GM18867 (cell line): ENCODE data around the gene MFNG.
"Not testable (repeated sequence)": the region's sequence is repeated elsewhere in the genome, so short reads cannot be mapped to it uniquely, and the experiment has no call there.

Source experiments
- ATAC-seq: cut with Tn5 transposase; IDR thresholded peaks from one replicate; pipeline ENCODE4 v1.9.1; 2021; ENCODE audit warnings: mild to moderate bottlenecking, moderate library complexity; ENCODE audit not compliant: unreplicated experiment

Gene MFNG

DNA sequence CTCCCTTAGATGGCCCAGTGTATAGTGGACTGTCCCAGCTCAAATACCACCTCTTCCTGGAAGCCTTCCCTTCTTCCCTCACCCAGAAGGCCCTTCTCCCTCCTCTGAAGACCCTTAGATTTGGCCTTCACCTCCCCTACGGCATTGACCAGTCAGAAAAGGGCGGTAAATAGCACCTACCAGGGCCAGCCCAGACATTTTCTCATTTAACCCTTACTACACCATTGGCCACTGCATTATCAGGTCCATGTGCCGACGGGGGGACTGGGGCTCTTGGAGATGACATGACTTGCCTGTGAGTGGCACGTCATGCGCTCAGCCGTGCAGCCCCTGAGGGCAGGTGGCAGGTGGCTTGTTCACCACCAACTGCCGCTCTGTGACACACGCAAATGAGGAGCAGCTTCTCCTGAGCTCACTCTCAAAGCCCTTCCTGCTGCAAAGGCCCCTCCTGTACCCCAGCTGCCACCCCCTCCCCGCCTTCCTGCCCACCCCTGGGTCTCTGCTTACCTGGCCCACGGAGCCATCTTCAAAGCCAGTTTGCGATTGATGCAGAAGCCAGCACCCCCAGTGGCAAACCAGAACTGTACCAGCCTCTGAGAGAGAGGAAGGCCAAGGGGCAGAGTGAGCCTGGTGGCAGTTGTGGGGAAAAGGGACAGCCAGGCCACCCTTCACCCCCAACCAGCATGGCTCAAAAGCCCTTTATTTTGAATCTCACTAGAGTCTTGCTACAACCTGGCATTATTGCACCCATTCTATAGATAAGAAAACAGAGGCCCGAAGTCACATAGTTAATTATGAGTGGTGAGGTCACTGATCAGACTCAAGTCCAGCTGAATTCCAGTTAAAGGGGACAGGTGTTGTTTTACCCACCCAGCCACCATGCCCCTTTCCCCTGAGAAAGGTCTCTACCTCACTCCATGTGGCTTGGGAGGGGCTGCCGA lies 9.5 kb downstream of the MFNG start:
- no peak for ATAC-seq

GRCh38 chr22:37474447-37475090 lies 11.6 kb downstream of the MFNG start:
- no peak for ATAC-seq

DNA sequence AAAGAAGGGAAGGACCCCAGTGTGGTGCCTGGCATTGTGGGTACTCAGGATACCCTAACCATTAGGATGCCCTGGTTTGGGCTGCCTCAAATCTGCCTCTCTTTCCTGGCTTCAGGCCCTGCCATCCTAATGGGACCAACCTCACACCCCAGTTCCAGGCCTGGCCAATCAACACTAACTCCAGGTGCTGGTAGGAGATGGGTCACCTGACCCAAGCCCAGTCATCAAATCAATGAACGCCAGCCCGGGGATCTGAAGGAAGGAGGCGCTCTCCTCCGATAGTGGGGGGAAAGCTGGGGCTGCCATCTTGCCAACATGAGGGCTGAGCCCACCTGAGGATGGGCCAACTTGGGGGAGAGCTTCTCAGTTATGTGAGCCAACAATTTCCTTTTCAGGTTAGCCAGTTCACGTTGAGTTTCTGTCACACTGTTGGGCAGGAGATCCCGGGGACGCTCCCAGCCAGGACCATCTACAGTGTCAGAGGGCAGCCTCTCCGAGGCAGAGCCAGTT lies 12.7 kb downstream of the MFNG start:
- ATAC-seq = no peak

GRCh38 chr22:37472418-37473006 lies 13.7 kb downstream of the MFNG start:
- ATAC-seq = no peak

GRCh38 chr22:37471727-37472417 lies 14.3 kb downstream of the MFNG start:
- ATAC-seq = no peak

DNA sequence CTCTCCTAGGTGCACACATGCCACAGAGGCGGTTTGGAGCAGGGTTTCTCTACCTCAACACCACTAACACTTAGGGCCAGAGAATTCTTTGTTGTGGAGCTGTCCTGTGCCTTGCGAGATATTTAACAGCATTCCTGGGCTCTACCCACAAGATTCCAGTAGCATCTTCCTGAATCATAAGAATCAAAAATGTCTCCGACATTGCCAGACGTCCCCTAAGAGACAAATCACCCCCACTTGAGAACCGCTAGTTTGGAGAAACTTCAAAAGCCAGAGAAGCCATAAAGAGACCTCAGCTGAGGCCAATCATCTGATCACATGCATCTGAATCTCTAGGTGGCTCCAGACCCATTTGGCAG lies 16.1 kb downstream of the MFNG start:
- ATAC-seq = no peak

DNA sequence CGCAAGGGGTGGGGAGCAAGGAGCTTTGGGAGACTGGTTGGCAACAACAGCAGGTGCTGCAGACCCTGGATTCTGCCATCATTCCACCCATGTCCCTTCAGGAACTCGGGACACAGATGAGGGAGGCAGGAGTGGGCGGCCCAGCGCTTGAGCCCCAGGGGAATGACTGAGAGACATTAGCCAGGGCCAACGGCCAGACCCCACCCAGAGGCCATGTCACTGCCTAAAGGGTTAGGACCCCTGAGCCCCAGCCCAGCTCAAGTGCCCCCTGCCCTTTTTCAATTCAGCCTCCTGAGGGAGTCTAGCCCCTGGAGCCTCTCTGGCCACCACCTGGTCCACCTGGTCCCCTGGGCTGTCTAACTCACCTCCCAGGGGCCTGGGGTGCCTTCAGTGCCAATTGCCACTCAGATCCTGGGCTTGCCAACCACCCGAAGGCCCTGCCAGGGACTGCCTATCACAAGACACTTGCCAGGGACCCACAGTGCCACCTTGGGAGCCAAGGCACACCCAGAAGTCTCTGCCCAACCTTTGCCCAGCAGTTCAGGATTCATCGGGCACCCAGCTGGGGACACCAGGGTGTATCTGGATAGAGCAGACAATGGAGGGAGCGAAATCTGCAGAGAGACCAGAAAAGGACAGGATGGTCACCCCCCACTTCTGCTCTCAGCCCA lies 16.6 kb downstream of the MFNG start:
- no peak for ATAC-seq

GRCh38 chr22:37468201-37468695 lies 17.9 kb downstream of the MFNG start:
- ATAC-seq = not testable (repeated sequence)

DNA sequence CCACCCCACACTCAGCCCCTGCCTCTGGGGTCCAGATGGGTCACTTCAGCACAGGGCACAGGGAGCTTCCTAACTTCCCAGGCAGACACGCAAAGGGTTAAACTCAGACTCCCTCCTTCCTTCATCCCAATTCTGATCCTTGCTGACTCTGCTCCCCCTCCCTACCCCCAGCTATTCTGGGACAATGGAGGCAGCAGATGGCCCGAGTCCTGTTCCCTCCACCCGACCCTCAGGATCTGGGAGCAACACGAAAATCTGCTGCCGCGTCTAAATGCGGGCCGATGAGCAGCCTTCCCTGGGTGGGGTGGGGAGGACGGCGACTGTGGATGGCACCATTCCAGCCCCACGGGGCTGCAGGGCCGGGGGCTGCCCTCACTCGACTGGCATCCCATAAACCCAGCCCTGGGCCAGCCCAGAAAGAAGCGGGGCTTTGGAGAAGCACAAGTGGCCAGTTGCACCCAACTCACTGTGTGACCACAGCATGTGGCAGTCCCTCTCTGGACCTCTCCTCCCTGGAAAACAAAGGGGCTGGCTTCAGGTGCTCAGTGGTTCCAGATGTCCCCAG lies 18.7 kb downstream of the MFNG start:
- ATAC-seq = no peak

GRCh38 chr22:37464181-37464580 lies 22.0 kb downstream of the MFNG start:
- ATAC-seq = no peak

GRCh38 chr22:37462983-37463382 lies 23.2 kb downstream of the MFNG start:
- ATAC-seq = no peak

- ATAC-seq = no peak
Observed at GRCh38 chr22:37462436-37462835, 23.7 kb downstream of the MFNG start.

DNA sequence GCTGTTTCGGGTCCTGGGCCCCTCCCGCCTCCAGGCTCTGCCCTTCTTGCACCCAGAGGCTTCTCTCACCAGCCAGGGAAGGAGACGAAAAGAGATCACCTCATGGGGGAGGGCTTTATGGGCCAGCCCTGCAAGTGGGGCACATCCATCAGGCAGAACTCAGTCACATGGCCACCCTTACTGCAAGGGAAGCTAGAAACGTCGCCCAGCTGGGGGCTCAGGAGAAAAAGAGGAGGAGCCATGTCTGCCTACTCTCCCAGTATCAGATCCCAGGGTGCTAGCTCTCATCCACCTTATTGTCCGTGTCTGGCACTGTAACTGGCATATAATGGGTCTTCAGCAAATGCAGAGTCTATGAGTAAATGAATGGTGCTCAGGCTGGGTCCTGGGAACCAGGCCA lies 24.2 kb downstream of the MFNG start:
- ATAC-seq = no peak

GRCh38 chr22:37460684-37461083 lies 25.5 kb downstream of the MFNG start:
- ATAC-seq = no peak

DNA sequence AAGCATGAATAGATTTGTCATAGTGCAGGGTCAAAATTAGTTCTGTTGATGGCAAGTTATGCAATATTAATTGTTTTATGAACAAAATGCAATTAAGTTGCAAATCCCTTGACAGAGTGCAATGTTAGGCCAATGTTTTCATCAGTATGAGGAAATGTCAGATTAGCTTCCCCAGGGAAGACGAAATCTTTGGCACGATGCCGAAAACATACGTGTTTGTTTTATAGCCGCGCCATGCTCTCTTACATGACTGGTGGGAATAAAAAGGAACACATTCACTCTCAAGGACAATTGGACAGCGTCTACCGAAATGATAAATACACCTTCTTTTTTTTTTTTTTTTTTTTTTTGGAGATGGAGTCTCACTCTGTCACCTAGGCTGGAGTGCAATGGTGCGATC lies 27.0 kb downstream of the MFNG start:
- ATAC-seq = no peak

DNA sequence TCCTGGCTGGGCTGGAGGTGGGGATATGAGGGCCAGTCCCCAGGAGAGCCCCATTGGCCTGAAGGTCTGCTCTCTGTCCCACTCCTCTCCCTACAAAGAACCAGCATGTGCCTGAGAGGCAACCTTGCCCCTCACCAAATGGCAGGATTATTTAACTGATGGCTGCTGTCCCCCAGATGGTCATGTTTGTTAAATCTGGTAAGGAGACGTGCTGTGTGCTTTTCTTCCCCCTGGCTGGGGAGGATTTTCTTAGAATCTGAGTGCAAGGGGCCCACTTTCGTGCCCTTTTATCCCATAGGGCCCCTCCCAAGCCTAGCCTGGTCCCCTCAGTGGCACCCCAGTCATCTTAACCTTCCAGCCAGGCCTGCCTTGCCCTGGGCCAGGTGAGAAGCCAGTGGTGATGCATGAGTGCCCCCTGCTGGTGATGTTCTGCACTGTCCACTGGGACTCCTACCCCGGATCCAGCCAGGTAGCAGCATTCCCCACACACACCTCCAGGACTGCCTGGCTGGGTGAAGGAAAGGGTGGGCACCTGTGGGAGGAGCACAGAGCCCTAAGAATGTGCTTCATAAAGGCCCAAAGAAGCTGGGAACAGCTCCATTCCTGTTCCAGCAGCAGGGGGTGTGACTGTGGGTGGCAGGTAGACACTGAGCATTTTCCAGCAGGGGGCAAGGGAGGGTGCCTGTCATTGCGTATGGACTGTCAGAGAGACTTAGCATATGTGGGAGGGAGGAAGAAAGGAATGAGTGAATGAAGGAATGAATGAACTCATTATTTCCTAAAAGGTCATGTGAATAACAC lies 28.9 kb downstream of the MFNG start:
- no peak for ATAC-seq

GRCh38 chr22:37456346-37456745 lies 29.8 kb downstream of the MFNG start:
- no peak for ATAC-seq

DNA sequence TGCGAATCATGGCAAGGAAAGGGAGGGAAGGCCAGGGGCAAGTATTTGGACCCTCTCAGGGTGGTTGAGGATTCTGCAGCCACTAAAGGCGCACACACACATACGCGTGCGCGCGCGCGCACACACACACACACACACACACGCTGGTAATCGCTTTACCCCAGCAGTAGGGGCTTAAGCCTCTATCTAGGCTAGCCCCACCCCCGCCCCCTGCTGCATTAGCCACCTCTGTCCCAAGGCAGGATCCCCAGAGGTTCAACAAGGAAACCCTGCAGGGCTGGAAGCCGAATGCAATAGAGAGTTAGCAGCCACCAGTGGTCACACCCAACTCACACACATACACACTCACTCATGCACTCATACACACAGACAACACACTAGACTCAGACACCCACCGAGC lies 30.3 kb downstream of the MFNG start:
- ATAC-seq = no peak
